ENCODE data around the gene B4GALT1.
"Not testable (repeated sequence)": the region's sequence is repeated elsewhere in the genome, so short reads cannot be mapped to it uniquely, and the experiment has no call there.

Gene B4GALT1

DNA sequence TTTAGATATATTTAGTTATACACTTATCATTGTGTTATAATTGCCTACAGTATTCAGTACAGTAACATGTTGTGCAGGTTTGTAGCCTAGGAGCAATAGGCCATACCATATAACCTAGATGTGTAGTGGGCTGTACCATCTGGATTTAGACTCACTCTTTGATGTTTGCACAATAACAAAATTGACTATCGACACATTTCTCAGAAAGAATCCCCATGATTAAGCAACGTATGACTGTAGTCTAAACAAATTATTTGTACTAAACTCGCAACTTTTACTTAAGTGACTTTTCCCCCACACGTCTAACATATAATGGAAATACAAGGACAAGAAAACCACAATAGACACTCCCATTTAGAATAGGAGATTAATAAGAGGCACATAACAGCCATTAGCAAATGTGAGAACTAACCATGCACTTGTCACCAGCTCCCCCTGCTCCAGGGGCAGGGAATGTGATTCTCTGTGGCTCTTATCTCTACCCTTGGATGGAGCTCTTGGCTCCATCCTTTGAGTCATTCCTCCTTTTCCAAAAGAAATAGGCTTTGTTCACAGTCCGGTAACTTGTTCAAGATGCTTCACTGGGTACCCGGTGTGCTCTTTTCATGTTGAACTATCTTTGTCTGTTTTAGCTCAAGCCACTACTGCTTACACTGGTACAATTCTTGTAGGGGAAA lies 8.7 kb upstream of the B4GALT1 start:
- Mint-ChIP-seq H3K9me3 (no peaks in the 10 kb centered on the region), H3K27me3 (no peaks in the 10 kb centered on the region), H3K36me3 (no peaks in the 10 kb centered on the region), H3K4me1 (peaks cover 17 to 27% of the 10 kb centered on the region in 2 donors), H3K4me3 (no peak overlapping the region), H3K27ac (no peak overlapping the region)
- ATAC-seq (replicated peaks) (no peak), DNase-seq (no peak)

DNA sequence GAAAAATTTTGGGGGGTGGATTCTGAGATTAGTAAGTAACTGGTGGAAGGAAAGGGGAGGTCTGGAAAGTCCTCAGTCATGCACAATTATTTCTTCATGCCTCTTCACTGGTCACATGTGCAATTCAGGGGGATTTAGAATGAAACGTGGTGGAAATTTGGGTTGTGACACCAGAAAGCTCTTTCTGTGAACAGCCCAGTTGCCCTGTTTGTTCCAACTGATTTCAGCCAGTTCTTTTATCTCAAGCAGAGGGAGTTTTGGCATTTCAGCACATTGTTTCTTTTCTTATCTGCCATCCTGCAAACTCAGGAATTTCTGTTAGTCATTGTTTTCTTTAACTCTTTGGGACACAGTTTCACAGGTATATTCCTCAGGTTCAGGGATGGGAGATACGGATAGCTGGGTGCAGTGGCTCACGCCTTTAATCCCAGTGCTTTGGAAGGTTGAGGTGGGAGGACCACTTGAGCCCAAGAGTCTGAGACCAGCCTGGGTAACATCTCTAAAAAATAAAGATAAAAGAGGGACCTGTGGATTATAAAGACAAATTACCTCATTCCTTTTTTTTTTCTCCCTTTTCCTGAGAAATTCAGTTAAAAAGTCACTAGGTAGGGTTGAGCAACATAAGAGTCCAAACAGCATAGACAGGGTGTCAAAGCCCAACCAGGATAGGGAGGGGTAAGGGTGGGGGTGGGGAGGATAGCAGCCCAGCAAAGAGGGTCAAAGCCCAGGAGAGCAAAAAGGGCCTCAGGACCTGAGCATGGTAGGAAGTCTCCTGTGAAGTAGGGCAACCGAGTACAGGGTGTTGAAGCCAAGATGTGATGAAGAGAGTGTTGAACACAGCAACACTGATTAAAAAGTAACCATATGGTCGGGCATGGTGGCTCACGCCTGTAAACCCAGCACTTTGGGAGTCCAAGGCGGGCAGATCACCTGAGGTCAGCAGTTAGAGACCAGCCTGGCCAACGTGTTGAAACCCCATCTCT lies 5.4 kb upstream of the B4GALT1 start:
- DNase-seq = no peak
- Mint-ChIP-seq H3K27ac (peak overlapping the region; percentile 84), H3K4me3 (no peak overlapping the region)

DNA sequence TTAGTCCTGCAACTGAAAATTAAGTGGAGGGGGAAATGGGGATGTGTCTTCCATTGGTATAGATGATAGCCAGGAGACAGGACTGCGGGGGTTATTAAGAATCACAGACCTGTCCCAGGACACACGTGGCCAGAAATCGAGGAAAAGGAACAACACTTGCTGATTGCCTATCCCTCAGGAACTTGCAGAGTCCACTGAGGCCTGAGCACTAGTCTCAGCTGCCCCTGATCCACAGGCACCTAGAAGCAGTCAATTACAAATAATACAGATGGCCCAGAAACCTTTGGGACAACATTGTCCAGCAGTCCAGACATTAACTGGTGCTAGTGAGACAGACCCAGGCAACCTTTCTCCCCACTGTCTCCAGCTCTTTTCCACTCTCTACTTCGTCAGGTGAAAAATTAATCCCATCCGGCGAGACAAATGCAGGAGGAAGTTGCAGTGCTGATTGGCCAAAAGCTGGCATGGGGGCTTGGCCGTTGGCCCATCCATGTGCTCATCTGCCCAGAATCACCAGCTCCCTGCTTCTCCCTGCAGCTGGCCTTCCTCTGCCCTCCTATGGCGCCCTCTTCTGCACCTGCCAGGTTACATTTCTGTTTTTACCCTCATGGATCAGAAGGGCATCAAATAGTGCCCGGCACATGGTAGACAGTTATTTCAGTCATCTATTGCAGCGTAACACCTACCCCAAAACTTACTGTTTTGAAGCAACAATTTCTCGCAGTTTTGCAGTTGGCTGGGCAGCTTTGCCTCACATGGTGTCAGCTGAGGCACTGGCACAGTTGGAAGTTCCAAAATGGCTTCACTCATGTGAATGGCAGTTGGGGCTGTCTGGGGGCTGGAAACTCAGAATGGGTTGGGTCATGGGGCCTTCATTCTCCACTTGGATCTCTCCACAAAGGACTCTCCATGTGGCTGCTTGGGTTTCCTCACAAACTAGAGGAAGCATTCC lies 3.6 kb upstream of the B4GALT1 start:
- no peak overlapping the region for H3K4me3 Mint-ChIP-seq
- DNase-seq = no peak
- H3K27ac Mint-ChIP-seq = peak overlapping the region; percentile 51

More for the DNA sequence above, 5.4 kb upstream of the B4GALT1 start:
- no peak for ATAC-seq (replicated peaks)
- Mint-ChIP-seq H3K36me3 (no peaks in the 10 kb centered on the region), H3K9me3 (no peaks in the 10 kb centered on the region), H3K27me3 (no peaks in the 10 kb centered on the region), H3K4me1 (peaks cover 30 to 43% of the 10 kb centered on the region in 2 donors)

DNA sequence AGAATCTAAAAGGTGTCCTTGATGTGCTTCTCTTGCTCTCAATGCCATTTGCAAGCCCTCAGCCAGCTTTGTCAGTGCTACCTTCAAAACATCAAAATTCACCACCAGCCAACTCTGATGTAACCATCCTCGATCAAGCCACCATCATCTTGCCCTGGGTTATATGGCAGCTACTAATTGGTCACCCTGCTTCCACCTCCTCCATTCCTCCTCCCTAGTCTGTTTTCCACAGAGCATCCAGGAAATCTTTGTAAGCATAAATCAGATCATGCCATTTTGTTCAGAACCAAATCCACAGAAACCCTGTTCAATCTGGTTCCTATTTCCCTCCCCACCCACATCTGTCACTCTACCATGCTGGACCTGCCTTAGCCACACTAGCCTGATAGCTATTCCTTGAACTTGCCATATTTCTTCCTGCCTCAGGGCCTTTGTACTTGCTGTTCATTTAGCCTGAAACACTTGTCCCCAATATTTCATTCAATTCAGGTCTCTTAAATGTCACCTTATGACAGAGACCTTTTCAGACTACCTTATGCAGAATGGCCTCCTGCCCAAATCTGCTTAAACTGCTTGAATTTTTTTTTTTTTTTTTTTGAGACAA lies 1.9 kb upstream of the B4GALT1 start:
- H3K27me3 Mint-ChIP-seq = no peaks in the 10 kb centered on the region
- H3K27ac Mint-ChIP-seq = peak overlapping the region; percentile 73
- DNase-seq (no peak), ATAC-seq (replicated peaks) (no peak)
- H3K4me1 Mint-ChIP-seq = peaks cover 41 to 59% of the 10 kb centered on the region in 2 donors
- H3K9me3 Mint-ChIP-seq = no peaks in the 10 kb centered on the region
- peaks cover 17 to 21% of the 10 kb centered on the region in 2 donors for H3K36me3 Mint-ChIP-seq
- peak overlapping the region; percentile 44 to 99 for H3K4me3 Mint-ChIP-seq

More for the DNA sequence above, 3.6 kb upstream of the B4GALT1 start:
- ATAC-seq (replicated peaks) = no peak
- Mint-ChIP-seq H3K36me3 (peaks cover 7 to 8% of the 10 kb centered on the region in 2 donors), H3K4me1 (peaks cover 31 to 43% of the 10 kb centered on the region in 2 donors), H3K27me3 (no peaks in the 10 kb centered on the region), H3K9me3 (no peaks in the 10 kb centered on the region)

DNA sequence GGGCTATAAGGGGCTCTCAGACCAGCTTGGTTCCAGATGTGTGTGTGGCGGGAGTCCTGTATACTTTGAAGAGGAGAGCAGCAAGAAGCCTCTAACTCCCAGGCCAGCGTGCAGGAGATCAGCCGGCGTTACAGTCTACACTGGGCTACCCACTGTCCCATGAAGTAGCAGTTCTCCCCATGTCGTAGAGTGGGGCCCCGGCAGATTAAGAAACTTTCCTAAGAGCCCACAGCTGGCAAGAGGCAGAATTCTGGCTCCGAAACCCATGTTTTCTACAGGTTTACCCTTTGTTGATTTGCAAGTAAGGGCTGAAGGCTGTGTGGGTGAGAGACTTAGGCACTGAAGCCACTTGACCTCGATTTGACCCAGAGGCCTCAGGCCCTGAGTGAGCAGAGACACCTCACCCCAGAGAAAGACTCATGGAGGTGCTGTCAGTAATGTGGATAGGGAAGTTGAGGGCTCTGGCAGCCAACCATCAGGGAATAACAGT lies 881 bp upstream of the B4GALT1 start:
- H3K27ac Mint-ChIP-seq = peak overlapping the region; percentile 98
- peaks cover 50 to 69% of the 10 kb centered on the region in 2 donors for H3K4me1 Mint-ChIP-seq
- no peak for DNase-seq
- H3K36me3 Mint-ChIP-seq = peaks cover 18 to 22% of the 10 kb centered on the region in 2 donors
- peak overlapping the region; percentile 94 to 99 for H3K4me3 Mint-ChIP-seq
- no peaks in the 10 kb centered on the region for H3K9me3 Mint-ChIP-seq
- peak; percentile 14 to 21 for ATAC-seq (replicated peaks)
- H3K27me3 Mint-ChIP-seq = no peaks in the 10 kb centered on the region

GRCh38 chr9:33166231-33167083 lies 679 bp downstream of the B4GALT1 start:
- Mint-ChIP-seq H3K9me3 (no peaks in the 10 kb centered on the region), H3K27ac (peak overlapping the region; percentile 97), H3K4me3 (peak overlapping the region; percentile 94 to 95), H3K27me3 (no peaks in the 10 kb centered on the region), H3K4me1 (peaks cover 59 to 76% of the 10 kb centered on the region in 2 donors), H3K36me3 (peaks cover 18 to 22% of the 10 kb centered on the region in 2 donors)
- ATAC-seq (replicated peaks) (peak; percentile 24 to 28), DNase-seq (no peak)

DNA sequence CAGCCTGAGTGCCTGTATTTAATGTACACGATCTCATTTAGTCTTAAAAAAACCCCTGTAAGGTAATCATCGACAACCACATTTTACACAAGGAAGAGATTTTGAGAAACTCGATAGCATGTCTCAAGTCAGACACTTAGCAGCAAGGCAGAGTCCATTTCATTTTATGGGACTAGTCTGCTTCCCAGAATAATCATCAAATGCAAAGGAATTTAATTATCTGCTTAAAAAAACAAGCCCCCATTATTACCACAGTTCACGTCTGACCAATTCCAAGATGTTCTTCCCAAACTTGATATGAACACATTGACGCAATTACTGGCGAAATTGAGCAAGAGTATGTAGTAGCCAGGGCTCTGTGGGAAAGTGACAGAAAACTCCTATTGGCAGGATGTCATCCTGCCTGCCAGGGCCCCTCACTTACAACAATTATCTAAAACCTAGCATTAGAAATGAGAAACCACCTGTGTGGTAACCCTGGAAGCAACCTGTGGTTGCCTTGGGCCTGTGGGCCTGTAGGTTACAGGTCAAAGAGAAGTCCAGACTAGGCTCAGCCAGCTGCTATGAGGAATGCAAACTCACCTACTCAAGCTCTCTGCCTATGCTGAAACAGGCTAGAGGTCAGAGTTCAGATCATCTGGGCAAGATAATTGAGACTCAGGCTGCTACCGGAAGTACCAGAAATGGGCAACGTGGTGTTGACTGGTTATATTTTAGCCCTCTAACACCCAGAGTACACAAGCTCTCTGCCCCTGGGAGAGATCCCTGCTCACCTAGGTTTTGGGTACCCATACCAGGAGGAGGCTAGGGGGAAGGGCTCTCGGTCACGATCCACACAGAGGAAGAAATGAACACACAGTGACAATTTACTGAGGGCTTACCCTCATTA lies 1.6 kb downstream of the B4GALT1 start:
- peak overlapping the region; percentile 97 for H3K27ac Mint-ChIP-seq
- DNase-seq = peak; percentile 38
- H3K36me3 Mint-ChIP-seq = peaks cover 22 to 24% of the 10 kb centered on the region in 2 donors
- peaks cover 63 to 80% of the 10 kb centered on the region in 2 donors for H3K4me1 Mint-ChIP-seq
- peak overlapping the region; percentile 94 to 95 for H3K4me3 Mint-ChIP-seq
- peak; percentile 13 to 14 for ATAC-seq (replicated peaks)
- H3K9me3 Mint-ChIP-seq = no peaks in the 10 kb centered on the region
- no peaks in the 10 kb centered on the region for H3K27me3 Mint-ChIP-seq

- Mint-ChIP-seq H3K27ac (peak overlapping the region; percentile 97), H3K4me3 (peak overlapping the region; percentile 94 to 95), H3K4me1 (peaks cover 62 to 81% of the 10 kb centered on the region in 2 donors), H3K36me3 (peaks cover 22 to 24% of the 10 kb centered on the region in 2 donors)
- H3K9me3 Mint-ChIP-seq; H3K27me3 Mint-ChIP-seq; ATAC-seq (replicated peaks); DNase-seq: not testable (repeated sequence)
Observed at GRCh38 chr9:33164921-33165262, 2.2 kb downstream of the B4GALT1 start.

- DNase-seq (peak; percentile 62), ATAC-seq (replicated peaks) (peak; percentile 12 to 20)
- peaks cover 65 to 86% of the 10 kb centered on the region in 2 donors for H3K4me1 Mint-ChIP-seq
Observed at GRCh38 chr9:33164138-33164809, 2.9 kb downstream of the B4GALT1 start.

GRCh38 chr9:33163433-33164137 lies 3.6 kb downstream of the B4GALT1 start:
- H3K4me3 Mint-ChIP-seq = peak overlapping the region; percentile 94 to 95
- no peak for DNase-seq
- peaks cover 64 to 86% of the 10 kb centered on the region in 2 donors for H3K4me1 Mint-ChIP-seq
- peak overlapping the region; percentile 97 for H3K27ac Mint-ChIP-seq
- ATAC-seq (replicated peaks) = no peak
- H3K36me3 Mint-ChIP-seq = peaks cover 22 to 24% of the 10 kb centered on the region in 2 donors
- no peaks in the 10 kb centered on the region for H3K27me3 Mint-ChIP-seq
- H3K9me3 Mint-ChIP-seq = no peaks in the 10 kb centered on the region

More at GRCh38 chr9:33164138-33164809, 2.9 kb downstream of the B4GALT1 start:
- Mint-ChIP-seq H3K9me3 (no peaks in the 10 kb centered on the region), H3K27ac (peak overlapping the region; percentile 97), H3K36me3 (peaks cover 22 to 24% of the 10 kb centered on the region in 2 donors), H3K4me3 (peak overlapping the region; percentile 94 to 95), H3K27me3 (no peaks in the 10 kb centered on the region)
